Activated CD8-positive, alpha-beta T cell treated with anti-CD3 and anti-CD28 coated beads for 36 hours (primary cell): ENCODE results near the gene ATP7B. TPM values are rescaled to one million over a fixed set of nuclear protein-coding genes. Genes with fewer than 3 reads are reported as not detected.

Source experiments
- ATAC-seq: fragments of 200-7000 bp; cut with Tn5 transposase; one replicate; pipeline ENCODE4 v1.10.0; 2021; ENCODE audit warnings: mild to moderate bottlenecking, moderate library complexity
- CTCF ChIA-PET: fragments of 350-600 bp; sonication (Branson Sonifier 250); formaldehyde crosslinking; loops from one replicate; lab custom pipeline; 2021; ENCODE audit warnings: antibody characterized with exemption; lab: Charles Lee
- POLR2A ChIA-PET: fragments of 350-600 bp; sonication (Branson Sonifier 250); formaldehyde crosslinking; loops from one replicate; lab custom pipeline; 2021; ENCODE audit warnings: antibody characterized with exemption; lab: Charles Lee
- DNase-seq: peaks from one replicate; pipeline ENCODE4 v3.0.0-alpha.2; 2020
- H3K27ac Mint-ChIP-seq: one replicate; pipeline ENCODE4 v1.8.0; 2021; ENCODE audit warnings: mild to moderate bottlenecking, mixed read lengths
- H3K27me3 Mint-ChIP-seq: one replicate; pipeline ENCODE4 v1.8.0; 2021; ENCODE audit warnings: mixed read lengths
- H3K36me3 Mint-ChIP-seq: one replicate; pipeline ENCODE4 v1.8.0; 2021; ENCODE audit warnings: low read depth, mixed read lengths
- H3K4me1 Mint-ChIP-seq: one replicate; pipeline ENCODE4 v1.8.0; 2021; ENCODE audit warnings: low read depth, mixed read lengths
- H3K4me3 Mint-ChIP-seq: one replicate; pipeline ENCODE4 v1.8.0; 2021; ENCODE audit warnings: mild to moderate bottlenecking, moderate library complexity, mixed read lengths
- H3K9me3 Mint-ChIP-seq: one replicate; pipeline ENCODE4 v1.8.0; 2021; ENCODE audit warnings: mixed read lengths
- CTCF ChIP-seq: fragments of 200-600 bp; IDR thresholded peaks from one replicate; pipeline ENCODE4 v1.8.0; 2022; ENCODE audit warnings: antibody characterized with exemption, mild to moderate bottlenecking
- intact Hi-C: fragments of 100-400 bp; cut with micrococcal nuclease; formaldehyde crosslinking; loops from one replicate; pipeline ENCODE4 v1.10.0; 2022
- total RNA-seq, 2 experiments: library from RNA; stranded (reverse); gene quantifications; one replicate each; pipeline ENCODE4 v1.2.3, GENCODE V29; 2021

ATP7B gene
- total RNA-seq, 2 experiments from 2014 or later = 1.1 TPM

DNA sequence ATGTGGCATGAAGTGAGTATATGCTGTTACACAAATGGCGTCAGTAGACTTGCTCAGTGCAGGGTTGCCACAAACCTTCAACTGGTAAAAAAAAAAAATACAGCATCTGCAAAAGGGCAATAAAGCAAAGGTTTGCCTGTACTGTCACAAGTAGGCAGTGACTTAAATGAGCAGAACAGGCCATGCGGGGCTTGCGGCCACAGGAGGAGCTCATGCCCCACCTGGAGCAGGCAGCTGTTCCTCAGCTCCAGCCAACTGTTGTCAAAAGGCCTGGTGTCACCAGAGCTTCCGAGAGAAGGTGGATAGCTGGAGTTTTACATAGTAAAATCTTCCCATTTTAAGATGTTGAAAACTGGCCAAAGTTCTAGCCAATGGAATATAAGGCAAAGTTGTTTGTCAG lies 7.7 kb downstream of the ATP7B start:
- POLR2A ChIA-PET = no interaction called here
- ATAC-seq = no peak
- Mint-ChIP-seq H3K27ac (no peak overlapping the region), H3K9me3 (no peaks in the 10 kb centered on the region), H3K4me1 (no peaks in the 10 kb centered on the region), H3K27me3 (peaks cover 9% of the 10 kb centered on the region), H3K4me3 (no peak overlapping the region), H3K36me3 (no peaks in the 10 kb centered on the region)
- intact Hi-C loops = loop anchor here (5.0 kb wide), 1 partner anchor 124 kb away; the partner anchor contains the start of gene NEK5
- CTCF ChIA-PET = interaction anchor here (6.8 kb wide), 1 partner anchor 124 kb away, joined by 62 read pairs; the partner anchor contains the start of gene NEK5
- DNase-seq = no peak
- TF ChIP-seq CTCF = no peak

DNA sequence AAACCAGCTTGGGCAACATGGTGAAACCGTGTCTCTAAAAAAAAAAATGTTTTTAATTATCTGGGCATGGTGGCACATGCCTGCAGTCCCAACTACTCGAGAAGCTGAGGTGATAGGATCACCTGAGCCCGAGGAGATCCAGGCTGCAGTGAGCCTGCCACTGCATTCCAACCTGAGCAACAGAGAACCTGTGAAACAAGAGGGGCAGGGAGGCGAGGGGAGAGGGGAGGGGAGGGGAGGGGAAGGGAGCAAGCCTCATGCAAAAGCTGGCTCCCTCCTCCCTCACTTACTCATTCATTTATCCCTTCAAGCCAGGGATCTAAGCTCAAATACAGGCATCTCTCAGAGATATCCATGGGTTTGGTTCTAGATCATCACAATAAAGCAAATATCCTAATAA lies 8.9 kb downstream of the ATP7B start:
- Mint-ChIP-seq H3K36me3 (no peaks in the 10 kb centered on the region), H3K9me3 (no peaks in the 10 kb centered on the region), H3K4me3 (no peak overlapping the region), H3K27me3 (peaks cover 9% of the 10 kb centered on the region), H3K4me1 (no peaks in the 10 kb centered on the region), H3K27ac (no peak overlapping the region)
- CTCF ChIA-PET = interaction anchor here (0.7 to 6.8 kb wide), 8 partner anchors 10 to 188 kb away, joined by 3 to 62 read pairs (median 4); partner anchors contain the start of genes ALG11 and NEK5
- DNase-seq (no peak), ATAC-seq (no peak)
- TF ChIP-seq CTCF = no peak
- POLR2A ChIA-PET = no interaction called here
- intact Hi-C loops = loop anchor here (5.0 kb wide), 1 partner anchor 125 kb away; the partner anchor contains the start of gene NEK5

- DNase-seq = no peak
Measured at GRCh38 chr13:52001120-52001731, 10.0 kb downstream of the ATP7B start.

DNA sequence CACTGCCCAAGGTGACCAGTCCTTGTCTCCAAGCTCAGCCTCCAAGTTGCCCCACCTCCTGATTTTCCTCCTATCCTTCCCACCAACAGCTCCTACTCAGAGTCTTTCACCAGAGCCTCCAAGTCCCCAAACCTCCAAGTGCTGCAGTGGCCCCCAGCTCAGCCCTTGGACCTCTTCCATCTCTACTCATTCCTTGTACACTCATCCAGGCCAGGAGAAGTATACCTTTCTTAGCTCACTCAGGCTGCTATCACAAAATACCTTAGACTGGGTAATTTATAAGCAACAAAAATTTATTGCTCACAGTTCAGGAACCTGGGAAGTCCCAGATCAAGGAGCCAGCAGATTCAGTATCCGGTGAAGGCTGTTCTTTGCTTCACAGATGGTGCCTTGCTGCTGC lies 11.3 kb downstream of the ATP7B start:
- H3K36me3 Mint-ChIP-seq = no peaks in the 10 kb centered on the region
- no peak for TF ChIP-seq CTCF
- H3K4me3 Mint-ChIP-seq = no peak overlapping the region
- no peaks in the 10 kb centered on the region for H3K4me1 Mint-ChIP-seq
- no peaks in the 10 kb centered on the region for H3K9me3 Mint-ChIP-seq
- ATAC-seq (no peak), DNase-seq (no peak)
- POLR2A ChIA-PET = interaction anchor here (1.2 kb wide), 1 partner anchor 128 kb away, joined by 5 read pairs; no protein-coding TSS in a partner anchor
- CTCF ChIA-PET = interaction anchor here (0.8 to 6.8 kb wide), 4 partner anchors 127 to 451 kb away, joined by 3 to 62 read pairs (median 3); partner anchors contain the start of gene NEK5
- intact Hi-C loops = loop anchor here (5.0 kb wide), 1 partner anchor 127 kb away; the partner anchor contains the start of gene NEK5
- H3K27me3 Mint-ChIP-seq = peaks cover 10% of the 10 kb centered on the region
- H3K27ac Mint-ChIP-seq = no peak overlapping the region

More at GRCh38 chr13:52001120-52001731, 10.0 kb downstream of the ATP7B start:
- intact Hi-C loops = loop anchor here (5.0 kb wide), 1 partner anchor 126 kb away; the partner anchor contains the start of gene NEK5
- Mint-ChIP-seq H3K4me3 (no peak overlapping the region), H3K36me3 (no peaks in the 10 kb centered on the region), H3K9me3 (no peaks in the 10 kb centered on the region), H3K27me3 (peaks cover 9% of the 10 kb centered on the region), H3K4me1 (no peaks in the 10 kb centered on the region), H3K27ac (no peak overlapping the region)
- peak; percentile 81 for TF ChIP-seq CTCF
- POLR2A ChIA-PET = no interaction called here
- ATAC-seq = peak; percentile 97
- CTCF ChIA-PET = interaction anchor here (1.1 to 6.8 kb wide), 9 partner anchors 9 to 189 kb away, joined by 3 to 62 read pairs (median 4); partner anchors contain the start of genes ALG11 and NEK5

- Mint-ChIP-seq H3K27ac (no peak overlapping the region), H3K9me3 (no peaks in the 10 kb centered on the region), H3K4me1 (no peaks in the 10 kb centered on the region), H3K27me3 (peaks cover 10% of the 10 kb centered on the region), H3K4me3 (no peak overlapping the region), H3K36me3 (no peaks in the 10 kb centered on the region)
- CTCF ChIA-PET = interaction anchor here (0.9 to 6.8 kb wide), 4 partner anchors 128 to 426 kb away, joined by 3 to 62 read pairs (median 3); partner anchors contain the start of gene NEK5
- DNase-seq (no peak), ATAC-seq (no peak)
- TF ChIP-seq CTCF = no peak
- intact Hi-C loops = no loop called here
- POLR2A ChIA-PET = interaction anchor here (1.2 kb wide), 1 partner anchor 128 kb away, joined by 5 read pairs; no protein-coding TSS in a partner anchor
Measured at GRCh38 chr13:51999510-51999911, 11.7 kb downstream of the ATP7B start.
